ENCODE results near the gene RLN3.
A peak's percentile ranks its signal among the peaks of the same experiment; 100 is the strongest.
"Not testable (repeated sequence)": the region's sequence is repeated elsewhere in the genome, so short reads cannot be mapped to it uniquely, and the experiment has no call there.

The RLN3 gene

DNA sequence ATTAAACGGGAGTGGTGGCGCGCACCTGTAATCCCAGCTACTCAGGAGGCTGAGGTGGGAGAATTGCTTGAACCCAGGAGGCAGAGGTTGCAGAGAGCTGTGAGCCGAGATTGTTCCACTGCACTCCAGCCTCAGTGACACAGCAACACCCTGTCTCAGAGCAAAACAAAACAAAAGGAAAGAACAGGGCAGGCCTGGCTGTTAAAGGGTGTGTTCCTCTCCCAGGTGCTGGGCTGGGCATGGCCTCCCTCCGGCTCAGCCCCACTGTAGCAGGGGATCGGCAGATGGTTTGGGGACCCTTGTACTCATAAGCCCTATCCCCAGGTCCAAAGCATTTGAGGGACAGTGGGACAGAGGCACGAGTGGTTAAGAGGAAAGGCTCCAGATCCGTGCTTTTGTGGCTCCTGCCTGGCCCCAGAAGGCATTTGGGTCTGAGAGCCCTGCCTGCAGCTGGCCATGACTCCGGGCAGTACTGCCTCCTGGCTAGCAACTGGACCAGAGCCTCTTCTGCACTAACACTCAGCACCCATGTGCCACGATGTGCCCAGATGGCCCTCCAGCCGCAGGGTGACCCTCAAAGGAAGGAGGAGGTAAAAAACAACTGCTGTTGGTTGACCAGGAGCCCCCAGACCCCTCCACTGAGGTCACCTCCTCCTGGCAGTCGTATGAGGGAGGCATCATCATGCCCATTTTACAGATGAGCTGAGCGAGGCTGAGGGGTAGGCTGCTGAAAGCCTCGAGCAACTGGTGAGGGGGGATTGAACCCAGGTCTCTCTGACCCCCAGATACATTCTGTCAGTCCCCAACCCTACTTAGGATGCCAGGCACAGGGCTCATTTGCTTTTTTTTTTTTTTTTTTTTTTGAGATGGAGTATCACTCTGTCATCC, 31.8 kb upstream of the RLN3 start:
- no peak for DNase-seq

- DNase-seq, result no peak
Observed at GRCh38 chr19:13996928-13997630, 30.9 kb upstream of the RLN3 start.

DNA sequence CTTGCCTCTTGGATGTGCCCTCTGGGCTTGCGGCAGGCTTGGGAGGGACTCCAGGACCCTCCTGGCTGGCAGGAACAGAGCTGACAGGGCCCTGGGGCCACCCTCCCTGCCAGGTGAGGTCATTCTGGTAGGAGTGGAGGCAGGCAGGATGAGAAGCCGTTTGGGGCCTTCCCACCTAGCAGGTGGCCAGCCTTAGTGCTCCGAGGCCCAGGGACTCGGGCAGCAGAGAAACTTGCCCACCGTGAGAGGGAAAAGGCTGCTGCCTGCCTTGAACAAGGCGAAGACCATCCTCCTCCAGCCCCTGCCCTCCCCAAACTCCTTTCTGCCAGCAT, 30.4 kb upstream of the RLN3 start:
- no peak for DNase-seq

DNA sequence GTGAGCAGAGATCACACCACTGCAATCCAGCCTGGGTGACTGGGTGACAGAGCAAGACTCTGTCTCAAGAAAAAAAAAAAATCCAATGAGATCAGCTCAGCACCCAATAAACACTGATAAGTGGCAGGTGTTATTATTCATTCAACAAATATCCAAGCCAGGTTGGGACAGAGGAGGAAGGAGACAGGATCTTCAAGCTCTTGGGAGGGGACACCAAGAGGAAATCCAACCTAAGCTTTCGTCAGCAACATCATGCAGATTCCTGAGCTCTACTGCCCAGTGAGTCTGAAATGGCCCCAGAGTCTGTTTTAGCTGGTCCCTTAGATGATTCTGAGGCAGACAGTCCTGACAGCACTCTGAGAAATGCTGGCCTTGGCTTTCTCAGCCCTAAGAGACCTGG, 29.5 kb upstream of the RLN3 start:
- DNase-seq, result no peak

DNA sequence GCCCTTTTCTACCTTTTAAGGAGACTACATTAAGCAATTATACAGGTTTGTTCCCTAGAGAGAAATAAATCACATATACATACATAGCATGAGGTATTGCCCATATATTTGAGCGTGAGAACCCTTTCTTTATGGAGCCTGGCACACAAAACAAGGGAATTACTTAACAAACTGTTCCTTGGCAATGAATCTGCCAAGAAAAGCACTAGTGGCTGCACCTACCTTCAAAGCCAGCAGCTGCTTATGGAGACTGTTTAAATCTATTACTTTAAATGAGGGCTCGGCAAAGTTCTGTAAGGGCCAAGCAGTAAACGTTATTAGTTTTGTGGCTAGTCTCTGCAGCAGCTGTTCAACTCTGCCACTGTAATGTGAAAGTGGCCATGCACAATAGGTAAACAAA, 28.9 kb upstream of the RLN3 start:
- no peak for DNase-seq

GRCh38 chr19:14000691-14001375, 27.1 kb upstream of the RLN3 start:
- no peak for DNase-seq

DNA sequence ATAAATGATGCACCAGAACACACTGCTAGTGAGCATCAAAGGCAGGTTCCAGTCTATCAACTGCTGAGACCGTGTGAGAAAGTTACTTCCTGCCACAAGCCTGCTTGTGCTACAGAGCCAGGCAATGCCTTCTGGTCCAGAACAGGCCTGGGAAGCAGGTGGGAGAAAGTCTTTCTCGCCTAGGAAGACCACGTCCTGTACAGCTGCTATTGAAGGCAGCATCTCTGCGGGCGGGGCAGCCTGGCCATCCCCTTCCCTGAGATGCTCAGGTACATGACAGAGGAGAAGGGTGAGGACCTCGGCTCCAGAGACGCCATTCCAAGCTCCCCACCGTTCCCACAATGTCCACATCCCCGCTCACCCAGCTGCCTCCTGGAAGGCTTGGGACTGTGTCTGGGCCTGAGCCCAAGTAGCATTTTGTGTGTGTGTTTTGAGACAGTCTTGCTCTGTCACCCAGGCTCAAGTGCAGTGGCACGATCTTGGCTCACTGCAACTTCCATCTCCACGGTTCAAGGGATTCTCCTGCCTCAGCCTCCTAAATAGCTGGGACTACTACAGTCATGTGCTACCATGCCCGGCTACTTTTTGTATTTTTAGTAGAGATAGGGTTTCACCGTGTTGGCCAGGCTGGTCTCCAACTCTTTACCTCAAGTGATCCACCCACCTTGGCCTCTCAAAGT, 25.2 kb upstream of the RLN3 start:
- DNase-seq, result peak; percentile 60

GRCh38 chr19:14003251-14004055, 24.5 kb upstream of the RLN3 start:
- peak; percentile 47 for DNase-seq

GRCh38 chr19:14004619-14005348, 23.2 kb upstream of the RLN3 start:
- DNase-seq, result no peak

- peak; percentile 92 for DNase-seq
Observed at GRCh38 chr19:14005349-14006084, 22.4 kb upstream of the RLN3 start.

- peak; percentile 100 for DNase-seq
Observed at GRCh38 chr19:14006085-14006765, 21.7 kb upstream of the RLN3 start, which contains the start of gene RFX1. Gene RFX1, minus strand, starts transcription at chr19:14006320. Its CDS starts 12,477 bp downstream, at chr19:13993843.

DNA sequence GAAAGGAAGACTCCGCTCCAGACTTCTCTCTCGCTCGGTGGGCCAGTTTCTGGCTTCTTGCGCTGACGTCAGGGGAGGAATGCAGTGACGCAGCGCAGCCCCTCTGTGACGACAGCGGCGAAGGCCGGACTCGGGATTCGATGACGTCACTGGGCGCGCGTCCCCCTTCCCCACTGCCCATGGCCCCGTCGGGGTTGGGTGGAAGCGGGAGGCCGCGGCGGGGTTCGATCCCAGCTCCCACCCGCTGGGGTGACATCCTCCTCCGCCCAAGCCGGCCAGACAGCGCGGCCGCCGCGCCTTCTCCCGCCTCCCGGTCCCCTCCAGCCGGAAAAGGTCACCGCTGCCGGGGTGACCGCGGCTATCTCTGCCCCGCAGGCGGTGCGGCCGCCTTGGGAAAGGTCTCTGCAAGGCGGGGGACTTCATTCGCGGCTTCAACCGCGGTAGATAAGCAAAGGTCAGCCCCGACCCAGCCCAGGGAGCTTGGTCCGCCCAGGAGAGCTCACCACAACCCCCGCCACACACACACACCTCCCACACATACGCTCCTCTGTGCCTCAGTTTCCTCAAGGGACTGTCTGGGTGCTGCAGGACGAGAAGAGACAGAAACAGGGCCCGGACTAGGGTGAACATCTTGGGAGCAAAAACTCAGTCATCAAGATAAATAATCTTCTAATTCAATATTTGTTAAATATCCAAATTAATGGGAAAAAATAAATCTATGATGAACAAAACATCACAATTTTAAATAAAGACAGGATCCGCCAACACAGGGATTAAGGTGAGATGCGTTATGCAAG, 21.0 kb upstream of the RLN3 start:
- DNase-seq, result no peak

- DNase-seq, result no peak
Observed at GRCh38 chr19:14012378-14012915, 15.5 kb upstream of the RLN3 start.

GRCh38 chr19:14015524-14016035, 12.4 kb upstream of the RLN3 start:
- DNase-seq, result no peak

DNA sequence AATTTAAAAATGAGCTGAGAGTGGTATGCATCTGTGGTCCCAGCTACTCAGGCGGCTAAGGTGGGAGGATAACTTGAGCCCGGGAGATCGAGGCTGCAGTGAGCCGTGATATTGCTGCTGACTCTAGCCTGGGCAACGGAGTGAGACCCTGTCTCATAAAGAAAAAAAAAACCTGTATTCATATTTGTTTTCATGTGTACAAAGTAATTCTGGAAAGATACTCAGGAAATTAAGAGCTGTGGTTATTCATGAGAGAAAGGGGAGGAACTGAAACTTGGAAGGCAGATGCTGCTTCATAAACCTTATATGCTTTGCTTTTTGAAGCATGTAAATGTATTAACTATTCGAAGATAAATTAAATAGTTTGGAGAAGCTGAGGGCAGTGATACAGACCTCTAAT, 8.8 kb upstream of the RLN3 start:
- no peak for DNase-seq

GRCh38 chr19:14019739-14020138, 8.2 kb upstream of the RLN3 start:
- not testable (repeated sequence) for DNase-seq

- DNase-seq, result no peak
Observed at GRCh38 chr19:14021474-14021873, 6.5 kb upstream of the RLN3 start.

DNA sequence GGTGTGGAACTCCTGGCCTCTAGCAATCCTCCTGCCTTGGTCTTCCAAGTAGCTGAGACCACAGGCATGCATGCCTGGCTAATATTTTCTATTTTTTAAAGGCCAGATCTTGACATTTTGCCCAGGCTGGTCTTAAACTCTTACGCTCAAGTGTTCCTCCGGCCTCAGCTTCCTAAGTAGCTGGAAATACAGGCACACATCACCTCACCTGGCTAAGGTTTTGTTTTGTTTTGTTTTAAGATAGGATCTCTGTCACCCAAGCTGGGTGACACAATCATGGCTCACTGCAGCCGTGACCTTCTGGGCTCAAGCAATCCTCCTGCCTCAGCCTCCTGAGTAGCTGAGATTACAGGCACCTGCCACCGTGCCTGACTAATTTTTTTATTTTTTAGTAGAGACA, 5.5 kb upstream of the RLN3 start:
- no peak for DNase-seq
